A549 (cell line): ENCODE measurements around the gene OR4K15.

Experiments used
- CTCF ChIP-seq: fragments of >200 bp; sonication (Bioruptor Twin); formaldehyde crosslinking; IDR thresholded peaks from 3 replicates; pipeline ENCODE4 v1.5.1; 2016
- E2F6 ChIP-seq: IDR thresholded peaks from 2 replicates; pipeline ENCODE4 v1.6.1; 2012; ENCODE audit warnings: low read depth, borderline replicate concordance
- HMGXB4 ChIP-seq: fragments of 250-450 bp; sonication (Bioruptor Pico); IDR thresholded peaks from 2 replicates; pipeline ENCODE4 v1.5.0; 2021; ENCODE audit warnings: mild to moderate bottlenecking, moderate library complexity, borderline replicate concordance
- HOXA7 ChIP-seq: fragments of 250-450 bp; sonication (Bioruptor Pico); IDR thresholded peaks from 2 replicates; pipeline ENCODE4 v1.5.0; 2020; ENCODE audit warnings: mild to moderate bottlenecking, moderate library complexity
- JUN ChIP-seq, 2 experiments: fragments of >200 bp; sonication (Bioruptor Twin); formaldehyde crosslinking; IDR thresholded peaks; 2 replicates in 1 of 2; 3 replicates in 1 of 2; pipeline ENCODE4 v1.6.1; 2016 to 2017
- POLR2A ChIP-seq: IDR thresholded peaks from 2 replicates; pipeline ENCODE4 v1.6.1; 2012; ENCODE audit warnings: mild to moderate bottlenecking, low read length
- ZNF302 ChIP-seq: fragments of 250-450 bp; sonication (Bioruptor Pico); IDR thresholded peaks from 2 replicates; pipeline ENCODE4 v1.9.0; 2021; ENCODE audit warnings: inconsistent platforms, mild to moderate bottlenecking, moderate library complexity

GRCh38 chr14:20008156-20008555 is 32.8 kb downstream of the OR4K15 start:
- TF ChIP-seq CTCF (no peak), E2F6 (no peak), HMGXB4 (no peak), POLR2A (no peak), HOXA7 (CRISPR knock-in tag) (no peak), JUN (IDR thresholded peaks at IDR 0.05) (no peak), ZNF302 (CRISPR knock-in tag) (no peak)
